Loucy (cell line): ENCODE data around the gene RPL7L1.
"Not testable (repeated sequence)": the region's sequence is repeated elsewhere in the genome, so short reads cannot be mapped to it uniquely, and the experiment has no call there.

Source experiments
- H2AFZ ChIP-seq: fragments of 200-600 bp; sonication (generic); 2 replicates; pipeline ENCODE4 v1.6.0; 2016; ENCODE audit warnings: antibody characterized with exemption, mild to moderate bottlenecking, low read length, moderate library complexity
- H3F3A ChIP-seq: fragments of 200-600 bp; 2 replicates; pipeline ENCODE4 v1.6.0; 2016; ENCODE audit warnings: antibody characterized with exemption, low read depth, mild to moderate bottlenecking
- H3K27me3 ChIP-seq: fragments of 200-600 bp; sonication (generic); 2 replicates; pipeline ENCODE4 v1.6.1; 2014; ENCODE audit warnings: low read length, mild to moderate bottlenecking; ENCODE audit not compliant: insufficient read depth, poor library complexity, severe bottlenecking
- H3K36me3 ChIP-seq: fragments of 200-600 bp; sonication (generic); 2 replicates; pipeline ENCODE4 v1.6.1; 2016; ENCODE audit warnings: low read length; ENCODE audit not compliant: insufficient read depth
- H3K4me1 ChIP-seq: fragments of 200-600 bp; sonication (generic); 2 replicates; pipeline ENCODE4 v1.5.1; 2014; ENCODE audit warnings: low read length, mild to moderate bottlenecking; ENCODE audit not compliant: insufficient read depth, poor library complexity, severe bottlenecking
- H3K4me2 ChIP-seq: fragments of 200-600 bp; sonication (generic); 2 replicates; pipeline ENCODE4 v1.6.0; 2014; ENCODE audit warnings: antibody characterized with exemption, low read length, low read depth, mild to moderate bottlenecking; ENCODE audit not compliant: poor library complexity, severe bottlenecking
- H3K4me3 ChIP-seq: fragments of 200-600 bp; sonication (generic); 2 replicates; pipeline ENCODE4 v1.5.1; 2014; ENCODE audit warnings: low read length, mild to moderate bottlenecking, mixed read lengths; ENCODE audit not compliant: poor library complexity, severe bottlenecking
- H3K79me2 ChIP-seq: fragments of 200-600 bp; sonication (generic); 2 replicates; pipeline ENCODE4 v1.6.1; 2014; ENCODE audit warnings: low read length; ENCODE audit not compliant: insufficient read depth
- H3K9ac ChIP-seq: fragments of 200-600 bp; sonication (generic); 2 replicates; pipeline ENCODE4 v1.6.0; 2014; ENCODE audit warnings: mild to moderate bottlenecking, low read depth, low read length, moderate library complexity; ENCODE audit not compliant: poor library complexity, severe bottlenecking
- H3K9me2 ChIP-seq: fragments of 200-600 bp; sonication (generic); replicated peaks from 2 replicates; pipeline ENCODE4 v1.6.1; 2016; ENCODE audit warnings: low read depth, low read length, mixed read lengths
- H3K9me3 ChIP-seq: fragments of 200-600 bp; sonication (generic); 2 replicates; pipeline ENCODE4 v1.6.1; 2014; ENCODE audit warnings: mild to moderate bottlenecking, antibody characterized with exemption, low read length, low read depth; ENCODE audit not compliant: insufficient read depth
- H4K20me1 ChIP-seq: fragments of 200-600 bp; sonication (generic); 2 replicates; pipeline ENCODE4 v1.6.0; 2014; ENCODE audit warnings: antibody characterized with exemption, low read length, mild to moderate bottlenecking; ENCODE audit not compliant: insufficient read depth, poor library complexity, severe bottlenecking
- EZH2phosphoT487 ChIP-seq: fragments of 200-600 bp; IDR thresholded peaks from 2 replicates; pipeline ENCODE4 v1.6.1; 2018; ENCODE audit warnings: antibody characterized with exemption, mild to moderate bottlenecking, moderate library complexity, borderline replicate concordance
- TF ChIP-seq, protein P1 (sequence below): fragments of 200-600 bp; sonication (generic); conservative IDR thresholded peaks from 2 replicates; pipeline ENCODE4 v1.5.1; 2014; ENCODE audit warnings: mild to moderate bottlenecking, antibody characterized with exemption, low read length

RPL7L1 gene

DNA sequence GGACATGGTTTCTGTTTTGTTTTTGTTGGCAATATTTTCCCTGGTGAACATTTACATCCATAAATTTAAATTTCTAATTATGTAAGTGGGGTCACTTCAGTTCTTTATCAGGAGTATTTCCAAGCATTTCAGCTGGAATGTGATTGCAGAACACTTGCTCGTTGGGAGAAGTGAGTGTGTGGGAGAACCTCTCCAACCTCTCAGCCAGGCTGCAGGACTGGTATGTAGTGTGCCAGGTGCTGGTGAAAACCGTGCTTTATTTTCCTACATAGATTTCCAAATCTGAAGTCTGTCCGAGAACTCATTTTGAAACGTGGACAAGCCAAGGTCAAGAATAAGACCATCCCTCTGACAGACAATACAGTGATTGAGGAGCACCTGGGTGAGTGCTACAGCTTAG lies 6.3 kb downstream of the RPL7L1 start:
- no peaks in the 10 kb centered on the region for H3F3A ChIP-seq
- no peak overlapping the region for H3K9ac ChIP-seq
- peaks cover 16% of the 10 kb centered on the region for H3K4me1 ChIP-seq
- H4K20me1 ChIP-seq, result peaks cover 44% of the 10 kb centered on the region
- H3K4me2 ChIP-seq, result no peak overlapping the region
- H3K9me3 ChIP-seq, result no peaks in the 10 kb centered on the region
- peaks cover 37% of the 10 kb centered on the region; the same call in 1 of the 2 replicates for H3K36me3 ChIP-seq
- peaks cover 55% of the 10 kb centered on the region for H3K79me2 ChIP-seq
- H3K9me2 ChIP-seq, result no peaks in the 10 kb centered on the region
- H2AFZ ChIP-seq, result no peak overlapping the region
- TF ChIP-seq, protein P1, sequence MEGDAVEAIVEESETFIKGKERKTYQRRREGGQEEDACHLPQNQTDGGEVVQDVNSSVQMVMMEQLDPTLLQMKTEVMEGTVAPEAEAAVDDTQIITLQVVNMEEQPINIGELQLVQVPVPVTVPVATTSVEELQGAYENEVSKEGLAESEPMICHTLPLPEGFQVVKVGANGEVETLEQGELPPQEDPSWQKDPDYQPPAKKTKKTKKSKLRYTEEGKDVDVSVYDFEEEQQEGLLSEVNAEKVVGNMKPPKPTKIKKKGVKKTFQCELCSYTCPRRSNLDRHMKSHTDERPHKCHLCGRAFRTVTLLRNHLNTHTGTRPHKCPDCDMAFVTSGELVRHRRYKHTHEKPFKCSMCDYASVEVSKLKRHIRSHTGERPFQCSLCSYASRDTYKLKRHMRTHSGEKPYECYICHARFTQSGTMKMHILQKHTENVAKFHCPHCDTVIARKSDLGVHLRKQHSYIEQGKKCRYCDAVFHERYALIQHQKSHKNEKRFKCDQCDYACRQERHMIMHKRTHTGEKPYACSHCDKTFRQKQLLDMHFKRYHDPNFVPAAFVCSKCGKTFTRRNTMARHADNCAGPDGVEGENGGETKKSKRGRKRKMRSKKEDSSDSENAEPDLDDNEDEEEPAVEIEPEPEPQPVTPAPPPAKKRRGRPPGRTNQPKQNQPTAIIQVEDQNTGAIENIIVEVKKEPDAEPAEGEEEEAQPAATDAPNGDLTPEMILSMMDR, result no peak
- TF ChIP-seq EZH2phosphoT487, result no peak
- H3K27me3 ChIP-seq, result no peaks in the 10 kb centered on the region
- no peak overlapping the region for H3K4me3 ChIP-seq

- not testable (repeated sequence) for H3K4me2 ChIP-seq, H3K27me3 ChIP-seq, H3K9ac ChIP-seq, H3K4me3 ChIP-seq, H2AFZ ChIP-seq, H3K9me2 ChIP-seq, H3K9me3 ChIP-seq, H3F3A ChIP-seq
- Histone ChIP-seq H3K36me3 (peaks cover 33% of the 10 kb centered on the region; the same call in 1 of the 2 replicates), H3K4me1 (peaks cover 12% of the 10 kb centered on the region), H3K79me2 (peaks cover 30% of the 10 kb centered on the region), H4K20me1 (peaks cover 30% of the 10 kb centered on the region)
These were observed 8.8 kb downstream of the RPL7L1 start for GRCh38 chr6:42888201-42888600.

- no peak overlapping the region for H2AFZ ChIP-seq
- peaks cover 13% of the 10 kb centered on the region; the same call in 1 of the 2 replicates for H3K79me2 ChIP-seq
- H3K4me3 ChIP-seq, result peak overlapping the region; percentile 84
- no peaks in the 10 kb centered on the region for H3F3A ChIP-seq
- H3K9ac ChIP-seq, result peak overlapping the region; percentile 84
- no peaks in the 10 kb centered on the region for H3K27me3 ChIP-seq
- peaks cover 16% of the 10 kb centered on the region; the same call in 1 of the 2 replicates for H3K36me3 ChIP-seq
- peaks cover 16% of the 10 kb centered on the region for H4K20me1 ChIP-seq
- TF ChIP-seq EZH2phosphoT487, result no peak
- TF ChIP-seq, protein P1, result no peak
- H3K9me3 ChIP-seq, result no peaks in the 10 kb centered on the region
- no peaks in the 10 kb centered on the region for H3K9me2 ChIP-seq
- H3K4me1 ChIP-seq, result peaks cover 6% of the 10 kb centered on the region
- peak overlapping the region; percentile 75 for H3K4me2 ChIP-seq
These were observed 10.4 kb downstream of the RPL7L1 start for GRCh38 chr6:42889815-42890214.
